SK-N-SH (cell line): ENCODE data around the gene GRB2.

Source experiments
- FOXM1 ChIP-seq: IDR thresholded peaks from 2 replicates; pipeline ENCODE4 v1.4.0; 2012; ENCODE audit warnings: low read depth, mild to moderate bottlenecking
- POLR2AphosphoS5 ChIP-seq: IDR thresholded peaks from 2 replicates; pipeline ENCODE4 v1.6.1; 2012; ENCODE audit warnings: low read depth, low read length
- SIN3A ChIP-seq: IDR thresholded peaks from 2 replicates; pipeline ENCODE4 v1.6.1; 2012; ENCODE audit warnings: low read depth, mild to moderate bottlenecking, low read length, moderate library complexity, borderline replicate concordance

GRCh38 chr17:75270966-75271232, 134.6 kb downstream of the GRB2 start, which contains the start of gene MIF4GD:
- TF ChIP-seq SIN3A, result no peak
- no peak; the same call in 1 of the 2 replicates for TF ChIP-seq POLR2AphosphoS5
- no peak for TF ChIP-seq FOXM1
